ENCODE results near the gene TWIST2. TPM values are rescaled to one million over a fixed set of nuclear protein-coding genes. Genes with fewer than 3 reads are reported as not detected.

The TWIST2 gene
- total RNA-seq, 1 experiment from 2014 or later, result 0.22 TPM

DNA sequence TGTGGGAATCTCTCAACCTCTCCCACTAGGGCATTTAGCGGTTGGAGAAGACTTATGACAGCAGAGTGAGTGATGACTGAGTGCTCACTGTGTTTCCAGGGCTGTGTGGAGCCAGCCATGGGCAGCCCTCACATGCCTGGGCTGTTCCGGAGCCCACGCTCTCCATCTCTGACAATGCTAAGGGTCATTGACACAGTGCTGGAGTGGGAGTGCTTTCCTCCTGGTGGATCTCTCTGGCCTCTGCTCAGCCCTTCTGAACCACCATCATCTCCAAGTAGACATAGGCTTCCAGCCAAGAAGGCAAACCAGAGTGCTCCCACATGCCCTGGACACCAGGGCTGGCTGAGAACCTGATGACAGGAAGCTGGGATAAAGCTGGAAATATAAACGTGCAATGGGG is 33.1 kb upstream of the TWIST2 start:
- no peak overlapping the region for H3K14ac ChIP-seq (ENCODE audit: insufficient read depth, low read length)
- peak; percentile 6 for DNase-seq
- Mint-ChIP-seq H3K27me3 (ENCODE audit: low read depth) (peaks cover 43% of the 10 kb centered on the region), H3K36me3 (ENCODE audit: insufficient read depth in 1 of 3, low read depth in 3 of 3) (peaks cover 0 to 8% (median 4%) of the 10 kb centered on the region in 3 experiments; a peak in 3 of 7 replicates), H3K4me3 (no peak overlapping the region), H3K27ac (no peak overlapping the region), H3K4me1 (peaks cover 10 to 15% of the 10 kb centered on the region in 2 experiments), H3K9me3 (peaks cover 17 to 23% of the 10 kb centered on the region in 2 experiments)
- H4K20me1 ChIP-seq (ENCODE audit: control insufficient read depth, insufficient read depth, insufficient read length), result peaks cover 2% of the 10 kb centered on the region
- H2BK15ac ChIP-seq (ENCODE audit: low read depth, low read length), result no peak overlapping the region; the same call in 1 of the 2 replicates
- H3K23me2 ChIP-seq (ENCODE audit: insufficient read length, low read depth, low read length, poor library complexity, severe bottlenecking), result no peaks in the 10 kb centered on the region
- no peak overlapping the region for H3K4ac ChIP-seq (ENCODE audit: low read depth, low read length)
- H3K27ac ChIP-seq (ENCODE audit: insufficient read length, low read depth, low read length), result no peak overlapping the region
- WGBS (ENCODE audit: extremely low coverage, insufficient read length, low lambda C conversion rate), result no CpG with 5 or more reads among the region's 4 CpGs
- H3K18ac ChIP-seq (ENCODE audit: insufficient read length, low read depth, low read length), result no peak overlapping the region
- no peak overlapping the region for H2AFZ ChIP-seq (ENCODE audit: low read length)
- no peaks in the 10 kb centered on the region for H3K79me1 ChIP-seq (ENCODE audit: insufficient read depth, low read depth, low read length, poor library complexity, severe bottlenecking)
- no peaks in the 10 kb centered on the region for H3K9me3 ChIP-seq (ENCODE audit: control insufficient read depth, low read depth, low read length)
- H2BK120ac ChIP-seq (ENCODE audit: low read depth, low read length, poor library complexity, severe bottlenecking), result no peak overlapping the region
- no peak overlapping the region for H3K23ac ChIP-seq (ENCODE audit: insufficient read length, low read depth, low read length)
- TF ChIP-seq, protein P1, sequence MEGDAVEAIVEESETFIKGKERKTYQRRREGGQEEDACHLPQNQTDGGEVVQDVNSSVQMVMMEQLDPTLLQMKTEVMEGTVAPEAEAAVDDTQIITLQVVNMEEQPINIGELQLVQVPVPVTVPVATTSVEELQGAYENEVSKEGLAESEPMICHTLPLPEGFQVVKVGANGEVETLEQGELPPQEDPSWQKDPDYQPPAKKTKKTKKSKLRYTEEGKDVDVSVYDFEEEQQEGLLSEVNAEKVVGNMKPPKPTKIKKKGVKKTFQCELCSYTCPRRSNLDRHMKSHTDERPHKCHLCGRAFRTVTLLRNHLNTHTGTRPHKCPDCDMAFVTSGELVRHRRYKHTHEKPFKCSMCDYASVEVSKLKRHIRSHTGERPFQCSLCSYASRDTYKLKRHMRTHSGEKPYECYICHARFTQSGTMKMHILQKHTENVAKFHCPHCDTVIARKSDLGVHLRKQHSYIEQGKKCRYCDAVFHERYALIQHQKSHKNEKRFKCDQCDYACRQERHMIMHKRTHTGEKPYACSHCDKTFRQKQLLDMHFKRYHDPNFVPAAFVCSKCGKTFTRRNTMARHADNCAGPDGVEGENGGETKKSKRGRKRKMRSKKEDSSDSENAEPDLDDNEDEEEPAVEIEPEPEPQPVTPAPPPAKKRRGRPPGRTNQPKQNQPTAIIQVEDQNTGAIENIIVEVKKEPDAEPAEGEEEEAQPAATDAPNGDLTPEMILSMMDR (conservative IDR thresholded peaks at IDR 0.05), result no peak
- H3K9ac ChIP-seq (ENCODE audit: extremely low read depth, insufficient read length, low read length), result no peak overlapping the region
- H2BK5ac ChIP-seq (ENCODE audit: insufficient read length, low read length), result no peak overlapping the region
- H4K5ac ChIP-seq (ENCODE audit: insufficient read length, low read depth, low read length), result no peak overlapping the region
- no peak overlapping the region for H3K56ac ChIP-seq (ENCODE audit: insufficient read length, low read depth, low read length)
- H3K4me1 ChIP-seq (ENCODE audit: insufficient read depth, low read length), result no peaks in the 10 kb centered on the region
- H3K79me2 ChIP-seq (ENCODE audit: insufficient read depth, low read length), result no peaks in the 10 kb centered on the region
- H2AK5ac ChIP-seq (ENCODE audit: insufficient read length, low read length), result no peak overlapping the region
- no peak overlapping the region for H4K8ac ChIP-seq (replicated peaks; ENCODE audit: insufficient read length, low read depth, low read length)
- no peak overlapping the region for H3K4me2 ChIP-seq (ENCODE audit: insufficient read depth, insufficient read length, low read length)
- H2BK20ac ChIP-seq (ENCODE audit: low read depth, low read length, poor library complexity, severe bottlenecking), result no peak overlapping the region
- H4K91ac ChIP-seq (ENCODE audit: insufficient read length, low read depth, low read length), result no peak overlapping the region
- H3T11ph ChIP-seq (ENCODE audit: low read length), result no peak overlapping the region
- H3K27me3 ChIP-seq (ENCODE audit: insufficient read depth, low read length), result no peaks in the 10 kb centered on the region
- no peak overlapping the region for H2BK12ac ChIP-seq (ENCODE audit: insufficient read length, low read depth, low read length)

All from H9 (cell line).